ENCODE results near the gene DGCR8. TPM values are rescaled to one million over a fixed set of nuclear protein-coding genes. Genes with fewer than 3 reads are reported as not detected.
A peak's percentile ranks its signal among the peaks of the same experiment; 100 is the strongest.

The DGCR8 gene
- total and polyA plus RNA-seq, 5 donors from 2014 or later, result 2.7 to 41.1 (median 5.1) TPM

- Mint-ChIP-seq H3K27me3 (no peaks in the 10 kb centered on the region), H3K4me1 (peaks cover 0 to 31% (median 16%) of the 10 kb centered on the region in 4 donors), H3K9me3 (no peaks in the 10 kb centered on the region), H3K27ac (no peak overlapping the region), H3K4me3 (peak overlapping the region in 1 of 4 donors; percentile 24), H3K36me3 (peaks cover 7% of the 10 kb centered on the region)
- H3K4me1 ChIP-seq (ENCODE audit: control insufficient read depth, insufficient read depth, low read length, poor library complexity, severe bottlenecking), result peaks cover 35% of the 10 kb centered on the region
- no peak overlapping the region for H3K4me3 ChIP-seq (ENCODE audit: low read depth, low read length)
- no peak overlapping the region for H3K27ac ChIP-seq (ENCODE audit: insufficient read depth, low read length, poor library complexity, severe bottlenecking)
- DNase-seq, result no peak
- no peaks in the 10 kb centered on the region for H3K9me3 ChIP-seq (ENCODE audit: control insufficient read depth in 2 of 2, low read length in 2 of 2)
- H3K27me3 ChIP-seq (ENCODE audit: control insufficient read depth, insufficient read depth, low read length), result no peaks in the 10 kb centered on the region
- no peak for ATAC-seq (ENCODE audit: low read depth in 2 of 2)
- peaks cover 29% of the 10 kb centered on the region for H3K36me3 ChIP-seq (ENCODE audit: control insufficient read depth, insufficient read depth, low read length)
These were observed 32.8 kb downstream of the DGCR8 start for GRCh38 chr22:20112623-20113511.

- H3K4me3 Mint-ChIP-seq, result peak overlapping the region in 3 of 4 donors; percentile 8 to 68 (median 24)
- peaks cover 0 to under 1% (median 0%) of the 10 kb centered on the region in 7 donors for H3K9me3 Mint-ChIP-seq
- H3K4me3 ChIP-seq (ENCODE audit: low read depth, low read length), result no peak overlapping the region
- no peak for ATAC-seq (ENCODE audit: low read depth in 2 of 2)
- H3K9me3 ChIP-seq (ENCODE audit: control insufficient read depth in 2 of 2, low read length in 2 of 2), result no peaks in the 10 kb centered on the region
- H3K27ac ChIP-seq (ENCODE audit: insufficient read depth, low read length, poor library complexity, severe bottlenecking), result no peak overlapping the region
- no peaks in the 10 kb centered on the region for H3K27me3 Mint-ChIP-seq
- peaks cover 21% of the 10 kb centered on the region for H3K36me3 ChIP-seq (ENCODE audit: control insufficient read depth, insufficient read depth, low read length)
- peaks cover 43% of the 10 kb centered on the region for H3K4me1 ChIP-seq (ENCODE audit: control insufficient read depth, insufficient read depth, low read length, poor library complexity, severe bottlenecking)
- H3K27me3 ChIP-seq (ENCODE audit: control insufficient read depth, insufficient read depth, low read length), result no peaks in the 10 kb centered on the region
- no peak for DNase-seq
- peaks cover 0 to 40% (median 20%) of the 10 kb centered on the region in 4 donors for H3K4me1 Mint-ChIP-seq
- peaks cover 5% of the 10 kb centered on the region for H3K36me3 Mint-ChIP-seq
- peak overlapping the region in 1 of 3 donors; percentile 62 for H3K27ac Mint-ChIP-seq
These were observed 33.7 kb downstream of the DGCR8 start for GRCh38 chr22:20113551-20114310.

GRCh38 chr22:20114506-20115475 is 34.8 kb downstream of the DGCR8 start:
- Mint-ChIP-seq H3K4me3 (peak overlapping the region; percentile 51 to 79 (median 72)), H3K9me3 (peaks cover 0 to 2% (median 0%) of the 10 kb centered on the region in 7 donors), H3K27ac (peak overlapping the region; percentile 81 to 95 (median 88)), H3K27me3 (no peaks in the 10 kb centered on the region), H3K36me3 (peaks cover 5% of the 10 kb centered on the region), H3K4me1 (peaks cover 0 to 49% (median 26%) of the 10 kb centered on the region in 4 donors)
- no peak for ATAC-seq (ENCODE audit: low read depth in 2 of 2)
- peaks cover 46% of the 10 kb centered on the region for H3K4me1 ChIP-seq (ENCODE audit: control insufficient read depth, insufficient read depth, low read length, poor library complexity, severe bottlenecking)
- peaks cover 25% of the 10 kb centered on the region for H3K36me3 ChIP-seq (ENCODE audit: control insufficient read depth, insufficient read depth, low read length)
- H3K27ac ChIP-seq (ENCODE audit: insufficient read depth, low read length, poor library complexity, severe bottlenecking), result no peak overlapping the region
- no peak overlapping the region for H3K4me3 ChIP-seq (ENCODE audit: low read depth, low read length)
- no peaks in the 10 kb centered on the region for H3K9me3 ChIP-seq (ENCODE audit: control insufficient read depth in 2 of 2, low read length in 2 of 2)
- H3K27me3 ChIP-seq (ENCODE audit: control insufficient read depth, insufficient read depth, low read length), result no peaks in the 10 kb centered on the region
- no peak for DNase-seq

- Mint-ChIP-seq H3K27me3 (no peaks in the 10 kb centered on the region), H3K27ac (peak within 1 kb of the TSS; percentile 81 to 95 (median 95)), H3K9me3 (peaks cover 0 to 2% (median 0%) of the 10 kb centered on the region in 7 donors), H3K36me3 (peaks cover 5% of the 10 kb centered on the region), H3K4me1 (peaks cover 0 to 56% (median 28%) of the 10 kb centered on the region in 4 donors), H3K4me3 (peak within 1 kb of the TSS; percentile 90 to 95 (median 92))
- H3K9me3 ChIP-seq (ENCODE audit: control insufficient read depth in 2 of 2, low read length in 2 of 2), result no peaks in the 10 kb centered on the region
- peaks cover 34% of the 10 kb centered on the region for H3K36me3 ChIP-seq (ENCODE audit: control insufficient read depth, insufficient read depth, low read length)
- H3K4me3 ChIP-seq (ENCODE audit: low read depth, low read length), result peak within 1 kb of the TSS; percentile 55
- peak within 1 kb of the TSS; percentile 84 for H3K27ac ChIP-seq (ENCODE audit: insufficient read depth, low read length, poor library complexity, severe bottlenecking)
- H3K4me1 ChIP-seq (ENCODE audit: control insufficient read depth, insufficient read depth, low read length, poor library complexity, severe bottlenecking), result peaks cover 52% of the 10 kb centered on the region
- ATAC-seq (ENCODE audit: low read depth in 2 of 2) (no peak), DNase-seq (no peak)
- H3K27me3 ChIP-seq (ENCODE audit: control insufficient read depth, insufficient read depth, low read length), result no peaks in the 10 kb centered on the region
These were observed 35.8 kb downstream of the DGCR8 start, which contains the start of gene RANBP1 for GRCh38 chr22:20115691-20116375. Gene RANBP1, plus strand, starts transcription at chr22:20116104. Its CDS starts 81 bp downstream, at chr22:20116185.

- DNase-seq, result no peak
- Histone ChIP-seq H3K27ac (ENCODE audit: insufficient read depth, low read length, poor library complexity, severe bottlenecking) (peak overlapping the region; percentile 84), H3K4me1 (ENCODE audit: control insufficient read depth, insufficient read depth, low read length, poor library complexity, severe bottlenecking) (peaks cover 52% of the 10 kb centered on the region), H3K4me3 (ENCODE audit: low read depth, low read length) (peak overlapping the region; percentile 55), H3K9me3 (ENCODE audit: control insufficient read depth in 2 of 2, low read length in 2 of 2) (no peaks in the 10 kb centered on the region), H3K27me3 (ENCODE audit: control insufficient read depth, insufficient read depth, low read length) (no peaks in the 10 kb centered on the region), H3K36me3 (ENCODE audit: control insufficient read depth, insufficient read depth, low read length) (peaks cover 37% of the 10 kb centered on the region)
- peak overlapping the region; percentile 69 to 95 (median 86) for H3K27ac Mint-ChIP-seq
- peaks cover 0 to 2% (median 0%) of the 10 kb centered on the region in 7 donors for H3K9me3 Mint-ChIP-seq
- no peak for ATAC-seq (ENCODE audit: low read depth in 2 of 2)
- peaks cover 5% of the 10 kb centered on the region for H3K36me3 Mint-ChIP-seq
- no peaks in the 10 kb centered on the region for H3K27me3 Mint-ChIP-seq
- H3K4me1 Mint-ChIP-seq, result peaks cover 0 to 56% (median 25%) of the 10 kb centered on the region in 4 donors
- peak overlapping the region; percentile 90 to 95 (median 92) for H3K4me3 Mint-ChIP-seq
These were observed 36.4 kb downstream of the DGCR8 start for GRCh38 chr22:20116376-20116950.

GRCh38 chr22:20116951-20117632 is 37.1 kb downstream of the DGCR8 start, which contains the start of gene TRMT2A:
Gene TRMT2A, minus strand, starts transcription at chr22:20117226. Its CDS starts 320 bp downstream, at chr22:20116906.
- Histone ChIP-seq H3K4me3 (ENCODE audit: low read depth, low read length) (peak within 1 kb of the TSS; percentile 84), H3K4me1 (ENCODE audit: control insufficient read depth, insufficient read depth, low read length, poor library complexity, severe bottlenecking) (peaks cover 47% of the 10 kb centered on the region), H3K27me3 (ENCODE audit: control insufficient read depth, insufficient read depth, low read length) (no peaks in the 10 kb centered on the region), H3K9me3 (ENCODE audit: control insufficient read depth in 2 of 2, low read length in 2 of 2) (no peaks in the 10 kb centered on the region), H3K27ac (ENCODE audit: insufficient read depth, low read length, poor library complexity, severe bottlenecking) (peak within 1 kb of the TSS; percentile 84), H3K36me3 (ENCODE audit: control insufficient read depth, insufficient read depth, low read length) (peaks cover 42% of the 10 kb centered on the region)
- peak within 1 kb of the TSS; percentile 90 to 95 (median 92) for H3K4me3 Mint-ChIP-seq
- DNase-seq (peak; percentile 96 to 99 (median 97)), ATAC-seq (ENCODE audit: low read depth in 2 of 2) (peak; percentile 81 to 88)
- peak within 1 kb of the TSS; percentile 75 to 95 (median 86) for H3K27ac Mint-ChIP-seq
- peaks cover 0 to 59% (median 23%) of the 10 kb centered on the region in 4 donors for H3K4me1 Mint-ChIP-seq
- no peaks in the 10 kb centered on the region for H3K27me3 Mint-ChIP-seq
- H3K36me3 Mint-ChIP-seq, result peaks cover 5% of the 10 kb centered on the region
- peaks cover 0 to 2% (median 0%) of the 10 kb centered on the region in 7 donors for H3K9me3 Mint-ChIP-seq
